Measurements from ENCODE around the gene FCRL6. TPM values are rescaled to one million over a fixed set of nuclear protein-coding genes. Genes with fewer than 3 reads are reported as not detected.
A peak's percentile ranks its signal among the peaks of the same experiment; 100 is the strongest.

Gene FCRL6
- polyA plus RNA-seq, 3 donors from 2014 or later, result 234 to 442 (median 407) TPM

- H3K4me1 Mint-ChIP-seq, result peaks cover 56 to 83% of the 10 kb centered on the region in 2 donors
These were observed 13.8 kb downstream of the FCRL6 start for GRCh38 chr1:159815926-159816325.

GRCh38 chr1:159817276-159818041, 15.3 kb downstream of the FCRL6 start:
- no peak for DNase-seq

More at GRCh38 chr1:159815926-159816325, 13.8 kb downstream of the FCRL6 start:
- H3K27me3 Mint-ChIP-seq (ENCODE audit: low read depth in 3 of 3), result peaks cover 0 to 3% (median 2%) of the 10 kb centered on the region in 3 donors
- no peak overlapping the region for H3K4me3 Mint-ChIP-seq
- H3K9me3 Mint-ChIP-seq, result no peaks in the 10 kb centered on the region
- no peak for DNase-seq
- H3K27ac Mint-ChIP-seq, result peak overlapping the region in 3 of 6 donors; percentile 22 to 86 (median 25)
- H3K36me3 Mint-ChIP-seq, result peaks cover 37 to 54% (median 48%) of the 10 kb centered on the region in 3 donors

DNA sequence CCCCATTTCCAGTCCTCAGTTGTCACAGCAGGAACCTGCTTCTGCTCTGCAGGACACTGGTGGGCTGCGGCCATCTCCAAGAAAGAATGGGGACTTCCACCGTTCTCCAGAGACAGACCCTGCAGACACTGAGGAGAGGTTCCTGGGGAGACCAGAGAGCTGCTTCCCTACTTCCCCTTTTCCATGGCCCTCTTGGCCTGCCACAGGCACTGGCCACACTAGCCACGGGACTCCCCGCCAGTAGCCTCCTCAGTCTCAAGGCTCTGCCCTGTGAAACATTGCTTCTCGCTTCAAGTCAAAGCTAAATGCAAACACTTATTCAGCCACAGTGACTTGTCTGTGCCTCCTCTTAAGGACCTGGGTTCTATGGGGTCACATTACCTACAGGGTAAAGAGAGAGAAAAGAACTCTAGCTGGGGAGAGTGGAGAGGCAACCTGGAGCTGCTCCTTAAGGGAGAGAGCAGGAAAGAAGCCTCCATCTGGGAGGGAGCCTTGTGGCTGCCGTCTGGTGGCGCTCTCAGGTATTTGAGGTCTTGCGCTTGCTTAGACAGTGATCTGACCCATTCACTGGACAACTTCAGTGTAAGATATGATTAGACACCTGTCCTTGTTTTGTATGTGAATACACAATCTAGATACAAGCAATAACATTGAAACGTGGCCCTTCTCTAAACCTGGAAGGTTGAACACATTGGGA, 19.2 kb downstream of the FCRL6 start:
- Mint-ChIP-seq H3K27ac (peak overlapping the region in 3 of 6 donors; percentile 46 to 53 (median 52)), H3K4me1 (peaks cover 71 to 85% of the 10 kb centered on the region in 2 donors), H3K27me3 (ENCODE audit: low read depth in 3 of 3) (peaks cover 3 to 8% (median 5%) of the 10 kb centered on the region in 3 donors), H3K9me3 (no peaks in the 10 kb centered on the region), H3K4me3 (no peak overlapping the region), H3K36me3 (peaks cover 7 to 8% (median 8%) of the 10 kb centered on the region in 3 donors)
- peak in 1 of 3 donors; percentile 30 for DNase-seq

More at GRCh38 chr1:159817276-159818041, 15.3 kb downstream of the FCRL6 start:
- Mint-ChIP-seq H3K27me3 (ENCODE audit: low read depth in 3 of 3) (peaks cover 0 to 2% (median 2%) of the 10 kb centered on the region in 3 donors), H3K27ac (peak overlapping the region; percentile 15 to 77 (median 62)), H3K4me1 (peaks cover 60 to 84% of the 10 kb centered on the region in 2 donors), H3K36me3 (peaks cover 25 to 41% (median 36%) of the 10 kb centered on the region in 3 donors), H3K4me3 (no peak overlapping the region), H3K9me3 (no peaks in the 10 kb centered on the region)

DNA sequence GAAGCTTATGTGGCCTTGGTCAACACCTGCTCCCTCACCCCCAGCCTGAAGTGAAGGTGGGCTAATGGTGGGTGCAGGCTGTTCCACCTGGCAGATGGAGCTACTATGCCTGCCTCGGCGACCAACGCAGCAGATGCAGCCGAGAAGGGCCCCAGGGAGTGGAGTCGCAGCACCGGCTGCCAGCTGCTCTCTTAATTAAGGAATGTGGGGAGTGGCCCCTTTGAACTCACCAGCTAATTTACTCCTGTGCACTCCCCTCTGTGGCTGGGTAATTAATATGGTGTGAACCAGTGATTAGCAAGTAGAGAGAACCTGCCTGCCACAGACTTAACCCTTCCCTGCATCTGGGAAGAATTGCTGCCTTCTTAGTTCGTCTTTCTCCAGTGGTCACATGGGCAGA, 21.2 kb downstream of the FCRL6 start:
- no peak overlapping the region for H3K27ac Mint-ChIP-seq
- no peak for DNase-seq
- H3K9me3 Mint-ChIP-seq, result peaks cover 0 to 16% (median 8%) of the 10 kb centered on the region in 6 donors
- peaks cover 88 to 95% of the 10 kb centered on the region in 2 donors for H3K4me1 Mint-ChIP-seq
- H3K27me3 Mint-ChIP-seq (ENCODE audit: low read depth in 3 of 3), result peaks cover 9 to 26% (median 22%) of the 10 kb centered on the region in 3 donors
- H3K4me3 Mint-ChIP-seq, result peak overlapping the region in 2 of 5 donors; percentile 14 to 39
- H3K36me3 Mint-ChIP-seq, result peaks cover 2 to 12% (median 4%) of the 10 kb centered on the region in 3 donors

DNA sequence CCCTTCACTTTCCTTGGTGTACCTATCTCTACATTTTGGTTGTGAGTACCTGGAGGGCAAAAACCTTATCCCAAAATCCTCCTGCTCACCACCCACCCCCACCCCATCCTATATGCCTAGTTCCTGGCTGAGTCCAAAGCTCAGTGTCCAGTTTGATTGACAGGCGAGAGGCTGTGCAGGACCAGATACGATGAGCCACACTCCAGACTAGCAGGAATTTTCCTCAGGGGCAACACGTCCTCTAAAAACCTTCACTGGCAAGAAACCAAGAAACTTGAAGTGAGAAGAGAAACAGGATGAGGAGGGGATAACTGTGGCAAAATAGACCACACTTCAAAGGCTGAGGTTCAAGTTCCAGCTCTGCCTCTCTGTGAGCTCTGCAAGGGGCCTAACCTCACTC, 23.4 kb downstream of the FCRL6 start:
- Mint-ChIP-seq H3K27me3 (ENCODE audit: low read depth in 3 of 3) (peaks cover 9 to 31% (median 31%) of the 10 kb centered on the region in 3 donors), H3K4me1 (peaks cover 91 to 97% of the 10 kb centered on the region in 2 donors), H3K36me3 (peaks cover 12 to 19% (median 14%) of the 10 kb centered on the region in 3 donors), H3K9me3 (peaks cover 5 to 36% (median 19%) of the 10 kb centered on the region in 6 donors), H3K4me3 (peak overlapping the region; percentile 73 to 86 (median 84)), H3K27ac (peak overlapping the region; percentile 79 to 94 (median 91))
- DNase-seq, result peak; percentile 24 to 31 (median 29)

DNA sequence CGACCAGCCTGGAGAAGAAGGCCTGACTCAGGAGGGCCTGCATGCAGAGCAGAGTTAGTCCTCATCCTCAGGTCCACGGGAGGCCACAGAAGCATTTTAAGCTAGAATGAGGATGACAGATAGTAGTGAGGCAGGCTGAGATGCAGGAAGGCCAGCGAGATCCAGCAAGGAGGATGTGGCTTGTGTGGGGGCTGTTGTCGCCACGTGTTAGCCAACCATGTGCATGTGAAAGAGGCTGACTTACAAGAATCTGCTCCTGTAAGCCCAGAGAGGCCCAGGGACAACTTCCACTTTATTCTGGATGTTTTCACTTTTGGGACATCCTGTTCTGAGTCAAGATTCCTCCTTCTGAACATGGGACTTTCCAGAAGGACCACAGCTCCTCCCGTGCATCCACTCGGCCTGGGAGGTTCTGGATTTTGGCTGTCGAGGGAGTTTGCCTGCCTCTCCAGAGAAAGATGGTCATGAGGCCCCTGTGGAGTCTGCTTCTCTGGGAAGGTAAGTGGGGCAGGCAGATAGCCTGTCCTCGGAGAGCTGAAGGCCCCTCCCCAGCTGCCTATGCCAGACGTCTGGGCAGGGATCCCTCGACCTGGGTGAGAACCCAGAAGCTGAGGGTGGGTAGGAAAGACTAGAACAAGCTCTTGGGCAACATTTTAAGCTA, 24.4 kb downstream of the FCRL6 start, which contains the start of gene SLAMF8:
Gene SLAMF8, plus strand, starts transcription at position 433 of the 661 bp plus-strand sequence. Its CDS starts 26 bp downstream, at position 459.
- H3K27me3 Mint-ChIP-seq (ENCODE audit: low read depth in 3 of 3), result peaks cover 9 to 31% (median 31%) of the 10 kb centered on the region in 3 donors
- H3K4me3 Mint-ChIP-seq, result peak within 1 kb of the TSS; percentile 73 to 86 (median 84)
- peaks cover 5 to 36% (median 19%) of the 10 kb centered on the region in 6 donors for H3K9me3 Mint-ChIP-seq
- H3K36me3 Mint-ChIP-seq, result peaks cover 16 to 20% (median 20%) of the 10 kb centered on the region in 3 donors
- peak within 1 kb of the TSS; percentile 79 to 94 (median 91) for H3K27ac Mint-ChIP-seq
- DNase-seq, result peak; percentile 86 to 87 (median 87)
- peaks cover 87 to 92% of the 10 kb centered on the region in 2 donors for H3K4me1 Mint-ChIP-seq

- Mint-ChIP-seq H3K36me3 (peaks cover 20 to 23% (median 22%) of the 10 kb centered on the region in 3 donors), H3K27ac (peak overlapping the region; percentile 79 to 94 (median 91)), H3K4me3 (peak overlapping the region; percentile 73 to 86 (median 84)), H3K4me1 (peaks cover 84 to 87% of the 10 kb centered on the region in 2 donors), H3K9me3 (peaks cover 5 to 36% (median 19%) of the 10 kb centered on the region in 6 donors), H3K27me3 (ENCODE audit: low read depth in 3 of 3) (peaks cover 9 to 31% (median 31%) of the 10 kb centered on the region in 3 donors)
- peak; percentile 36 to 54 (median 44) for DNase-seq
These were observed 24.9 kb downstream of the FCRL6 start for GRCh38 chr1:159827102-159827490.

- peaks cover 8 to 34% (median 31%) of the 10 kb centered on the region in 3 donors for H3K27me3 Mint-ChIP-seq (ENCODE audit: low read depth in 3 of 3)
- peaks cover 24 to 28% (median 26%) of the 10 kb centered on the region in 3 donors for H3K36me3 Mint-ChIP-seq
- H3K4me3 Mint-ChIP-seq, result peak overlapping the region; percentile 73 to 86 (median 84)
- peaks cover 5 to 36% (median 19%) of the 10 kb centered on the region in 6 donors for H3K9me3 Mint-ChIP-seq
- peak overlapping the region; percentile 79 to 94 (median 91) for H3K27ac Mint-ChIP-seq
- peak; percentile 77 to 78 (median 78) for DNase-seq
- peaks cover 79 to 82% of the 10 kb centered on the region in 2 donors for H3K4me1 Mint-ChIP-seq
These were observed 25.4 kb downstream of the FCRL6 start for GRCh38 chr1:159827549-159827948.

- H3K4me1 Mint-ChIP-seq, result peaks cover 73 to 77% of the 10 kb centered on the region in 2 donors
- DNase-seq, result no peak
- peaks cover 5 to 36% (median 19%) of the 10 kb centered on the region in 6 donors for H3K9me3 Mint-ChIP-seq
- peaks cover 7 to 34% (median 31%) of the 10 kb centered on the region in 3 donors for H3K27me3 Mint-ChIP-seq (ENCODE audit: low read depth in 3 of 3)
- peak overlapping the region; percentile 73 to 86 (median 84) for H3K4me3 Mint-ChIP-seq
- peaks cover 26 to 29% (median 26%) of the 10 kb centered on the region in 3 donors for H3K36me3 Mint-ChIP-seq
- H3K27ac Mint-ChIP-seq, result peak overlapping the region; percentile 79 to 94 (median 91)
These were observed 26.0 kb downstream of the FCRL6 start for GRCh38 chr1:159828176-159828575.

GRCh38 chr1:159828581-159829272, 26.6 kb downstream of the FCRL6 start:
- peak overlapping the region; percentile 73 to 86 (median 84) for H3K4me3 Mint-ChIP-seq
- no peak for DNase-seq
- H3K36me3 Mint-ChIP-seq, result peaks cover 31 to 34% (median 32%) of the 10 kb centered on the region in 3 donors
- peak overlapping the region; percentile 47 to 93 (median 73) for H3K27ac Mint-ChIP-seq
- peaks cover 7 to 34% (median 32%) of the 10 kb centered on the region in 3 donors for H3K27me3 Mint-ChIP-seq (ENCODE audit: low read depth in 3 of 3)
- H3K9me3 Mint-ChIP-seq, result peaks cover 5 to 36% (median 19%) of the 10 kb centered on the region in 6 donors
- peaks cover 67 to 72% of the 10 kb centered on the region in 2 donors for H3K4me1 Mint-ChIP-seq

GRCh38 chr1:159829273-159829634, 27.1 kb downstream of the FCRL6 start:
- DNase-seq, result no peak
- peaks cover 34 to 37% (median 34%) of the 10 kb centered on the region in 3 donors for H3K36me3 Mint-ChIP-seq
- peaks cover 7 to 34% (median 33%) of the 10 kb centered on the region in 3 donors for H3K27me3 Mint-ChIP-seq (ENCODE audit: low read depth in 3 of 3)
- H3K27ac Mint-ChIP-seq, result peak overlapping the region in 5 of 6 donors; percentile 47 to 93 (median 70)
- peaks cover 62 to 66% of the 10 kb centered on the region in 2 donors for H3K4me1 Mint-ChIP-seq
- peaks cover 5 to 36% (median 19%) of the 10 kb centered on the region in 6 donors for H3K9me3 Mint-ChIP-seq
- peak overlapping the region; percentile 52 to 77 (median 62) for H3K4me3 Mint-ChIP-seq

GRCh38 chr1:159829822-159830465, 27.8 kb downstream of the FCRL6 start:
- peaks cover 55 to 60% of the 10 kb centered on the region in 2 donors for H3K4me1 Mint-ChIP-seq
- peaks cover 34 to 43% (median 38%) of the 10 kb centered on the region in 3 donors for H3K36me3 Mint-ChIP-seq
- peaks cover 6 to 34% (median 33%) of the 10 kb centered on the region in 3 donors for H3K27me3 Mint-ChIP-seq (ENCODE audit: low read depth in 3 of 3)
- no peak for DNase-seq
- peaks cover 5 to 36% (median 19%) of the 10 kb centered on the region in 6 donors for H3K9me3 Mint-ChIP-seq
- peak overlapping the region in 3 of 5 donors; percentile 4 to 52 (median 17) for H3K4me3 Mint-ChIP-seq
- peak overlapping the region in 1 of 6 donors; percentile 15 for H3K27ac Mint-ChIP-seq

Data from immature natural killer cell (primary cell).